ENCODE data around the gene MARK2. TPM values are rescaled to one million over a fixed set of nuclear protein-coding genes. Genes with fewer than 3 reads are reported as not detected.

MARK2 gene
- total RNA-seq, 2 donors from 2014 or later = 32.2 to 33.9 TPM

GRCh38 chr11:63909591-63910506, 70.9 kb downstream of the MARK2 start:
- Histone ChIP-seq H3K27ac (no peak overlapping the region), H3K4me3 (no peak overlapping the region), H3K4me1 (no peaks in the 10 kb centered on the region), H3K27me3 (no peaks in the 10 kb centered on the region), H3K9me3 (no peaks in the 10 kb centered on the region), H3K36me3 (replicated peaks in 1 of 2; ENCODE audit: insufficient read depth in 1 of 2, low read depth in 2 of 2) (peaks cover 0 to 19% of the 10 kb centered on the region in 2 donors)
- intact Hi-C loops (cut with DNase I) = no loop called here
- 86 to 87% methylated on average over 19 of the region's 24 CpGs for WGBS, 2 donors
- DNase-seq (no peak), ATAC-seq (no peak)
- no peak for TF ChIP-seq CTCF (IDR thresholded peaks at IDR 0.05)
- TF ChIP-seq POLR2A (IDR thresholded peaks at IDR 0.05) = no peak

- ATAC-seq = no peak
- no peak for DNase-seq
- no peaks in the 10 kb centered on the region for H3K9me3 ChIP-seq
- 71 to 73% methylated on average over 5 to 9 of the region's 9 CpGs for WGBS, 2 donors
- no peak for TF ChIP-seq POLR2A (IDR thresholded peaks at IDR 0.05)
- no peak for TF ChIP-seq CTCF (IDR thresholded peaks at IDR 0.05)
- no peaks in the 10 kb centered on the region for H3K27me3 ChIP-seq
- no peak overlapping the region for H3K4me3 ChIP-seq
- H3K36me3 ChIP-seq (replicated peaks in 1 of 2; ENCODE audit: insufficient read depth in 1 of 2, low read depth in 2 of 2) = peaks cover 0 to 15% of the 10 kb centered on the region in 2 donors
- intact Hi-C loops (cut with DNase I) = no loop called here
- H3K27ac ChIP-seq = no peak overlapping the region
- H3K4me1 ChIP-seq = peaks cover under 1% of the 10 kb centered on the region
Observed at GRCh38 chr11:63910675-63911074, 71.8 kb downstream of the MARK2 start.

- H3K4me1 ChIP-seq = peaks cover 8% of the 10 kb centered on the region
- H3K36me3 ChIP-seq (replicated peaks in 1 of 2; ENCODE audit: insufficient read depth in 1 of 2, low read depth in 2 of 2) = peaks cover 0 to 14% of the 10 kb centered on the region in 2 donors
- no peak overlapping the region for H3K27ac ChIP-seq
- no peak overlapping the region for H3K4me3 ChIP-seq
- no peaks in the 10 kb centered on the region for H3K27me3 ChIP-seq
- WGBS, 2 donors = 80 to 81% methylated on average over 2 to 7 of the region's 8 CpGs
- TF ChIP-seq POLR2A (IDR thresholded peaks at IDR 0.05) = no peak
- ATAC-seq (no peak), DNase-seq (no peak)
- H3K9me3 ChIP-seq = no peaks in the 10 kb centered on the region
- intact Hi-C loops (cut with DNase I) = no loop called here
Observed at GRCh38 chr11:63911440-63911839, 72.5 kb downstream of the MARK2 start.

- Histone ChIP-seq H3K27me3 (no peaks in the 10 kb centered on the region), H3K36me3 (replicated peaks in 1 of 2; ENCODE audit: insufficient read depth in 1 of 2, low read depth in 2 of 2) (peaks cover 0 to 14% of the 10 kb centered on the region in 2 donors), H3K4me3 (no peak overlapping the region), H3K27ac (no peak overlapping the region), H3K4me1 (peaks cover 12% of the 10 kb centered on the region), H3K9me3 (no peaks in the 10 kb centered on the region)
- no peak for ATAC-seq
- no peak for DNase-seq
- TF ChIP-seq POLR2A (IDR thresholded peaks at IDR 0.05) (no peak), CTCF (IDR thresholded peaks at IDR 0.05) (no peak)
- intact Hi-C loops (cut with DNase I) = no loop called here
- WGBS, 2 donors = 92 to 93% methylated on average over 18 to 22 of the region's 22 CpGs
Observed at GRCh38 chr11:63911876-63912275, 73.0 kb downstream of the MARK2 start.

GRCh38 chr11:63912678-63913077, 73.8 kb downstream of the MARK2 start:
- no peak for DNase-seq
- H3K36me3 ChIP-seq (replicated peaks in 1 of 2; ENCODE audit: insufficient read depth in 1 of 2, low read depth in 2 of 2) = peaks cover 0 to 9% of the 10 kb centered on the region in 2 donors
- H3K27ac ChIP-seq = no peak overlapping the region
- no peak for ATAC-seq
- peaks cover 17% of the 10 kb centered on the region for H3K4me1 ChIP-seq
- TF ChIP-seq POLR2A (IDR thresholded peaks at IDR 0.05) (no peak), CTCF (IDR thresholded peaks at IDR 0.05) (no peak)
- intact Hi-C loops (cut with DNase I) = no loop called here
- no peaks in the 10 kb centered on the region for H3K9me3 ChIP-seq
- no peaks in the 10 kb centered on the region for H3K27me3 ChIP-seq
- WGBS, 2 donors = 85 to 89% methylated on average over 7 of the region's 7 CpGs
- H3K4me3 ChIP-seq = no peak overlapping the region

Measured in body of pancreas (tissue), 4 donors.